Spleen (tissue), 7 donors: ENCODE data around the gene LGALS7.

Source experiments
- CTCF ChIP-seq, 11 experiments: fragments of 200-600 bp in 7 of 11; fragments of 450-650 bp in 4 of 11; sonication (generic) in 4 of 11; IDR thresholded peaks in 8 of 11; conservative IDR thresholded peaks in 3 of 11; 1 replicate in 7 of 11; 2 replicates in 4 of 11; pipeline versions ENCODE4 v1.4.0 to v1.8.0; 2016 to 2021; ENCODE audit warnings: antibody characterized with exemption in 11 of 11, inconsistent platforms in 4 of 11, mild to moderate bottlenecking in 1 of 11
- POLR2A ChIP-seq, 3 donors: fragments of 450-650 bp; IDR thresholded peaks; one replicate each; pipeline ENCODE4 v1.5.1; 2017; ENCODE audit warnings: antibody characterized with exemption in 3 of 3, mild to moderate bottlenecking in 1 of 3
- POLR2AphosphoS5 ChIP-seq, 3 donors: sonication (generic); formaldehyde crosslinking; IDR thresholded peaks; one replicate each; pipeline ENCODE4 v1.5.1; 2017; ENCODE audit warnings: antibody characterized with exemption in 3 of 3
- donor health status: DM: no; HTN: no; CAD: no; lungs with moderate emphysema.
- donor health status: DM: no; HTN: no; CAD: no.
- donor health status: DM: no; HTN: no; CAD: no.

- TF ChIP-seq CTCF (IDR thresholded peaks at IDR 0.05 in 8 of 11, conservative IDR thresholded peaks at IDR 0.05 in 3 of 11) (no peak), POLR2AphosphoS5 (IDR thresholded peaks at IDR 0.05) (peak in 1 of 3 donors; percentile 18), POLR2A (IDR thresholded peaks at IDR 0.05) (no peak)
Observed at GRCh38 chr19:38759590-38760003, 13.7 kb downstream of the LGALS7 start.
